Liver (tissue), 9 donors: ENCODE measurements around the gene ZSCAN5A. TPM values are rescaled to one million over a fixed set of nuclear protein-coding genes. Genes with fewer than 3 reads are reported as not detected.

Experiments used
- DNase-seq: peaks from one replicate; pipeline ENCODE4 v3.0.0-alpha.2; 2017; ENCODE audit warnings: low spot score
- H3K27ac ChIP-seq, 2 donors: one replicate each; pipeline ENCODE4 v1.7.0; 2013; ENCODE audit warnings: inconsistent platforms in 2 of 2, low read length in 2 of 2, control low read depth in 1 of 2, low read depth in 1 of 2, mild to moderate bottlenecking in 1 of 2
- H3K27me3 ChIP-seq, 4 donors: one replicate each; pipeline versions ENCODE4 v1.6.1 to v1.7.0; 2013; ENCODE audit warnings: low read length in 3 of 4, inconsistent platforms in 1 of 4, mild to moderate bottlenecking in 1 of 4, moderate library complexity in 1 of 4; ENCODE audit not compliant: control insufficient read depth in 4 of 4, insufficient read depth in 4 of 4
- H3K36me3 ChIP-seq, 4 donors: one replicate each; pipeline versions ENCODE4 v1.6.1 to v1.7.0; 2013; ENCODE audit warnings: low read length in 3 of 4, mild to moderate bottlenecking in 3 of 4, low read depth in 1 of 4, moderate library complexity in 1 of 4; ENCODE audit not compliant: control insufficient read depth in 4 of 4, insufficient read depth in 3 of 4
- H3K4me1 ChIP-seq, 4 donors: one replicate each; pipeline versions ENCODE4 v1.6.1 to v1.7.0; 2013; ENCODE audit warnings: low read length in 3 of 4, mild to moderate bottlenecking in 3 of 4, moderate library complexity in 1 of 4; ENCODE audit not compliant: control insufficient read depth in 4 of 4, insufficient read depth in 4 of 4
- H3K4me3 ChIP-seq, 3 donors: one replicate each; pipeline versions ENCODE4 v1.6.1 to v1.7.0; 2013; ENCODE audit warnings: low read length in 3 of 3, control low read depth in 1 of 3, low read depth in 1 of 3, mild to moderate bottlenecking in 1 of 3
- H3K9ac ChIP-seq, 2 donors: one replicate each; pipeline ENCODE4 v1.7.0; 2013; ENCODE audit warnings: low read length in 2 of 2, mild to moderate bottlenecking in 2 of 2, moderate library complexity in 2 of 2, control low read depth in 1 of 2, low read depth in 1 of 2
- H3K9me3 ChIP-seq, 4 donors: one replicate each; pipeline versions ENCODE4 v1.6.1 to v1.7.0; 2013; ENCODE audit warnings: low read length in 3 of 4; ENCODE audit not compliant: control insufficient read depth in 4 of 4
- ATF3 ChIP-seq: IDR thresholded peaks from 2 replicates; pipeline ENCODE4 v1.6.1; 2016; ENCODE audit warnings: antibody characterized with exemption
- CTCF ChIP-seq: fragments of 150-350 bp; IDR thresholded peaks from 2 replicates; pipeline ENCODE4 v1.5.1; 2017; ENCODE audit warnings: improper control_type of control experiment, low read depth, low read length; ENCODE audit not compliant: missing input control
- EGR1 ChIP-seq, 2 donors: IDR thresholded peaks; 2 replicates each; pipeline ENCODE4 v1.6.1; 2016 to 2018; ENCODE audit warnings: antibody characterized with exemption in 2 of 2, low read depth in 2 of 2
- FOXA1 ChIP-seq: IDR thresholded peaks from 2 replicates; pipeline ENCODE4 v1.6.1; 2016; ENCODE audit warnings: antibody characterized with exemption
- FOXA2 ChIP-seq: IDR thresholded peaks from 2 replicates; pipeline ENCODE4 v1.6.1; 2016; ENCODE audit warnings: antibody characterized with exemption
- HNF4A ChIP-seq, 2 donors: conservative IDR thresholded peaks; 2 replicates each; pipeline ENCODE4 v1.6.1; 2016; ENCODE audit warnings: antibody characterized with exemption in 2 of 2, mild to moderate bottlenecking in 2 of 2
- HNF4G ChIP-seq: IDR thresholded peaks from 2 replicates; pipeline ENCODE4 v1.6.1; 2016; ENCODE audit warnings: antibody characterized with exemption
- JUND ChIP-seq, 2 donors: IDR thresholded peaks; 2 replicates each; pipeline ENCODE4 v1.6.1; 2016; ENCODE audit warnings: antibody characterized with exemption in 2 of 2
- MAX ChIP-seq: IDR thresholded peaks from 2 replicates; pipeline ENCODE4 v1.6.1; 2016; ENCODE audit warnings: antibody characterized with exemption
- NR2F2 ChIP-seq: IDR thresholded peaks from 2 replicates; pipeline ENCODE4 v1.6.1; 2016; ENCODE audit warnings: antibody characterized with exemption
- RAD21 ChIP-seq, 2 donors: IDR thresholded peaks; 2 replicates each; pipeline ENCODE4 v1.6.1; 2016; ENCODE audit warnings: antibody characterized with exemption in 2 of 2, mild to moderate bottlenecking in 2 of 2
- REST ChIP-seq: IDR thresholded peaks from 2 replicates; pipeline ENCODE4 v1.6.1; 2016; ENCODE audit warnings: antibody characterized with exemption, mild to moderate bottlenecking
- RXRA ChIP-seq, 2 donors: IDR thresholded peaks; 2 replicates each; pipeline ENCODE4 v1.6.1; 2017 to 2018; ENCODE audit warnings: antibody characterized with exemption in 2 of 2, mild to moderate bottlenecking in 1 of 2
- SP1 ChIP-seq: IDR thresholded peaks from 2 replicates; pipeline ENCODE4 v1.6.1; 2018; ENCODE audit warnings: antibody characterized with exemption, mild to moderate bottlenecking
- TAF1 ChIP-seq: conservative IDR thresholded peaks from 2 replicates; pipeline ENCODE4 v1.6.1; 2016; ENCODE audit warnings: antibody characterized with exemption, mild to moderate bottlenecking
- YY1 ChIP-seq: IDR thresholded peaks from 2 replicates; pipeline ENCODE4 v1.6.1; 2016; ENCODE audit warnings: antibody characterized with exemption, mild to moderate bottlenecking
- ZBTB33 ChIP-seq: IDR thresholded peaks from 2 replicates; pipeline ENCODE4 v1.6.1; 2016; ENCODE audit warnings: antibody characterized with exemption
- WGBS: extraction: QIAGEN DNeasy Blood & Tissue Kit; methylation state at CpG from one replicate; pipeline ENCODE4 v1.1.7; 2013; 5-methylcytosine and 5-hydroxymethylcytosine counted together
- polyA plus RNA-seq, 2 donors: library from polyadenylated mRNA; stranded (reverse) in 1 of 2; unstranded in 1 of 2; fragments of 200-250 nt in 1 of 2; fragments of >200 nt in 1 of 2; fragmentation: Nextera tagmentation in 1 of 2; extraction: Ambion mirVana in 1 of 2; gene quantifications; one replicate each; pipeline versions ENCODE4 v1.2.1 to v1.2.3, GENCODE V29; 2013 to 2015
- total RNA-seq, 2 donors: library from RNA; depleted of rRNA; stranded (reverse); fragments of >200 nt; gene quantifications; one replicate each; pipeline ENCODE4 v1.2.3, GENCODE V29; 2014
- donor health status: healthy.
- donor health status: healthy.
- donor health status: healthy.
- donor health status: healthy.
- donor health status: healthy.

The ZSCAN5A gene
- total and polyA plus RNA-seq, 4 donors: 2.2 to 9.6 (median 5.0) TPM

GRCh38 chr19:56245121-56245740 is 69.4 kb downstream of the ZSCAN5A start:
- DNase-seq: no peak
- Histone ChIP-seq H3K27ac (no peak overlapping the region), H3K36me3 (no peaks in the 10 kb centered on the region), H3K9me3 (no peaks in the 10 kb centered on the region), H3K4me3 (no peak overlapping the region), H3K9ac (no peak overlapping the region), H3K27me3 (no peaks in the 10 kb centered on the region), H3K4me1 (no peaks in the 10 kb centered on the region)
- 89% methylated on average over 7 of the region's 7 CpGs for WGBS
- TF ChIP-seq JUND (IDR thresholded peaks at IDR 0.05): no peak
- no peak for TF ChIP-seq CTCF
- no peak for TF ChIP-seq FOXA2
- no peak for TF ChIP-seq YY1
- no peak for TF ChIP-seq REST
- TF ChIP-seq ZBTB33: no peak
- TF ChIP-seq TAF1: no peak
- TF ChIP-seq RAD21 (IDR thresholded peaks at IDR 0.05): no peak
- no peak for TF ChIP-seq MAX
- no peak for TF ChIP-seq RXRA (IDR thresholded peaks at IDR 0.05)
- TF ChIP-seq HNF4G: no peak
- TF ChIP-seq SP1: no peak

- Histone ChIP-seq H3K27me3 (no peaks in the 10 kb centered on the region), H3K27ac (no peak overlapping the region), H3K9me3 (no peaks in the 10 kb centered on the region), H3K9ac (no peak overlapping the region), H3K36me3 (peaks cover 0 to 4% (median 3%) of the 10 kb centered on the region in 4 donors), H3K4me3 (no peak overlapping the region), H3K4me1 (no peaks in the 10 kb centered on the region)
- TF ChIP-seq ATF3: no peak
- no peak for TF ChIP-seq HNF4A (conservative IDR thresholded peaks at IDR 0.05)
- TF ChIP-seq EGR1 (IDR thresholded peaks at IDR 0.05; ENCODE audit: low read depth in 2 of 2): no peak
- TF ChIP-seq FOXA1: no peak
- TF ChIP-seq YY1: no peak
- no peak for TF ChIP-seq RXRA (IDR thresholded peaks at IDR 0.05)
- no peak for TF ChIP-seq NR2F2
- no peak for TF ChIP-seq SP1
- no peak for DNase-seq
- 96% methylated on average over 9 of the region's 9 CpGs for WGBS
Observed at GRCh38 chr19:56223481-56223880, 91.2 kb downstream of the ZSCAN5A start.
